ENCODE measurements around the gene RASGRP4.
"Not testable (repeated sequence)": the region's sequence is repeated elsewhere in the genome, so short reads cannot be mapped to it uniquely, and the experiment has no call there.

RASGRP4 gene

DNA sequence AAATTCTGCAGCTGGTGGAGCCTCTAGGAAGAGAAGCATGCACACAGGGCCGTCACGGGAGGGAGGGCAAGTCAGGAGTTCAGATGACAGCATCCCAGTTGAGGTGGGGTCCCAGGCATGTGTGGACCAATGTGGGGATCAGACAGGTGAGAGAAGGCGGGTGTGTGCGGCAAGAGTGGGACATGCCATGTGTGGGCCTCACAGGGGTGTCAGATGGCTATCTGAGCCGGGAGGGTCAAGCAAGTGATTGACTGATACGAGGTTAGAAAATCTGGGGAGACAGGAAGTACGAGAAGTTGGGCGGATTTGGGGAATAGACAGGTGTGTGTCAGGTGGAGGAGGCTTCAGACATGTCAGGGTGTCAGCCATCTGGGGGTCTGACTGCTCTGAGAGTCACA, 8.9 kb downstream of the RASGRP4 start:
- no peak for DNase-seq (ENCODE audit: low read depth in 2 of 2)

DNA sequence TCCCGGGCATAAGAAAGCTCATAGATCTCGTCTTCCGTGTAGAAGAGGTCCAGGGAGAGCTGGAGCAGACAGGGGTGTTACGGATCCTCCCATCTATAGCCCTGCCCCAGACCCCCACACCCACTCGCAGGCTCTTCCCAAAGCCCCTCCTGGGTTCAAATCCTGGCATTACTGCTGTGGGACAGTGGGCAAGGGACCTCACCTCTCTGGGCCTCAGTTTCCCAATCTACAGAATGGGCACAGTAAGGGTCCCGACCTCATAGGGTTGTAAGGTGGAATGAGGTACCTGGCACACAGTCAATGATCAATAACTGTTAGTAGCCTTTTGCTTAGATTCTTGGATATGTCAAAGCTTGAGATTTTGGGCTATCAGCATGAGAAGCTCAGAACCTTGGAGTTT, 12.6 kb downstream of the RASGRP4 start:
- DNase-seq (ENCODE audit: low read depth in 2 of 2): no peak

DNA sequence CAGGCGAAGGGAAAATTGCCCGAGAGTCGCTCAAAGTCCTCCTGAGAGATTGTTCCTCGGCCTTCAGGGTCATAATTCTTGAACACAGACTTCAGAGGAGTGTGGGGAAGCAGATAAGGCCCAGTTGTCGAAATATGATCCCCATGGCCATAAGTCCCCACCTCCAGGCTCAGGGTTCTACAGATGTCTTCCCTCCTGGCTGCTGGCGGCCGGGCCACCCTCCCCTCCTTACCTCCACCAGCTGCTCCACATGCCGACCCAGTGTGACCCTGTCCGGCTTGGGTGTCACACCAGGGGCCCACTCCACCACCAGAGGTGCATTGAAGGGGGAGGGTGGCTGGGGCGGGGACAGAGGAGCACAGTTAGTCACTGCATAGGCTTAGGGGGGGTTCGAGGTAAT, 13.1 kb downstream of the RASGRP4 start:
- no peak for DNase-seq (ENCODE audit: low read depth in 2 of 2)

DNA sequence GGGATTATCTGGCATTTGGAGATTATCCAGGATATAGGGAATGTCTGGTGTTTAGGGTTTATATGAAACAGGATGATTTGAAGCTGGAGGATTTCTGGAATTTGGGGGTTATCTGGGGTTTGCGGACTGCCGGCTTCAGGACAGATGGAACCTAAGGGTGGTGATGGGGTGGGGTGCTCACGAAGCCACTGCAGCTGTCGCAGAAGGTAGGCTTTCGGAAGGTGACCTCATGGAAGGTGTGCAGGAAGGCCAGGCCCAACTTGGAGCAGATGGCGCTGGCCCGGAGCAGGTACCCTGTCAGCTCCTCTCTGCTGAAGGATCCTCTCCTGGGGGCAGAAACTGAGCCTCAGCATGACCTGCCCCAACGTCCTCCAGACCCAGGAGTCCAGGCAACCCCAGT, 13.5 kb downstream of the RASGRP4 start:
- no peak for DNase-seq (ENCODE audit: low read depth in 2 of 2)

DNA sequence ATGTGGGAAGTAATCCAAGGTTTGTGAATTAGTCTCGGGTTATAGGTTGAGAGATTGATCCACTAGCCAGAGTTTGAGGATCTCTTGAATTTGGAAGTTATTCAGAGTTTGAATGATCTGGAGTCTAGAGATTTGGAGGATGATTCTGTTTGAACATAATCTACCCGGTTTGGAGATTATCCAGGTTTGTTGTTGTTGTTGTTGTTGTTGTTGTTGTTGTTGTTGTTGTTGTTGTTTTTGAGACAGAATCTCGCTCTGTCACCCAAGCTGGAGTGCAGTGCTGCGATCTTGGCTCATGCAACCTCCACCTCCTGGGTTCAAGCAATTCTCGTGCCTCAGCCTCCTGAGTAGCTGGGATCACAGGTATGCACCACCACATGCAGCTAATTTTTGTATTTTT, 14.1 kb downstream of the RASGRP4 start:
- not testable (repeated sequence) for DNase-seq (ENCODE audit: low read depth in 2 of 2)

DNA sequence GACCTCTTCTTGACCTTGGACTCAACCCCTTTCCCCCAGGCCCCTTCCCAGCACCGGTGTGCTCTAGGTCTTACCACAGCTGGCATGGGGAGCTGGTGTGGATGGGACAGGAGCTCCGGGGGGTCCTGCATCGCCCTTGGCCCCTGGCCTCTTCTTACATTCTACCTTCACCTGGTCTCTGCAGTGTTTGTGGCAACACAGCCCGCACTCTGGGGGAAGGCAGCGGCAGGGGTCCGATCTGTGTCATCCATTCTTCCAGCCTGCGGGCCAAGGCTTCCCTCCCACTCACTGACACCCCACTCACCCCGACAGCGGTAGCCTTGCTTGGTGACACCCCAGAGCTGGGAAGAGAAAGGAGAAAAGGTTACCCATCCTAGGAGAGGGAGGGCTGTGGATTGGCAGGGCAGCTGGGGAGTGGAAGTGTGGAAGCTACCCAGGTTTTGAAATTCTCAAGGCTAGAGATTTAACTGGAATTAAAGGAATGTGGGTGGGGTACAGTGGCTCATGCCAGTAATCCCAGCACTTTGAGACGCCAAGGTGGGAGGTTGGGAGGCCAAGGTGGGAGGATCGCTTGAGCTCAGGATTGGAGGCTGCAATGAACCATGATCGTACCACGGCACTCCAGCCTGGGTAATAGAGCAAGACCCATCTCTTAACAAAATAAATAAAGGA, 14.8 kb downstream of the RASGRP4 start:
- DNase-seq (ENCODE audit: low read depth in 2 of 2): no peak

DNA sequence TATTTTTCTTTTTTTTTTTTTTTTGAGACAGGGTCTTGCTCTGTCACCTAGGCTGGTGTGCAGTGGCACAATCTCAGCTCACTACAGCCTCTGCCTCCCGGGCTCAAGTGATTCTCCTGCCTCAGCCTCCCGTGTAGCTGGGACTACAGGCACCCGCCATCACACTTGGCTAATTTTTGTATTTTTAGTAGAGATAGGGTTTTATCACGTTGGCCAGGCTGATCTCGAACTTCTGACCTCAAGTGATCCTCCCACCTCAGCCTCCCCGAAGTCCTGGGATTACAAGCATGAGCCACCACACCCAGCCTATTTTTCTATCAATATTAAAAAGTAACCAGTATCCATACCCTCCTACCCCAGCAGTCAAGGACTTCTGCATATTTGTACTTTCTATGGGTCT, 15.6 kb downstream of the RASGRP4 start:
- DNase-seq (ENCODE audit: low read depth in 2 of 2): not testable (repeated sequence)

DNA sequence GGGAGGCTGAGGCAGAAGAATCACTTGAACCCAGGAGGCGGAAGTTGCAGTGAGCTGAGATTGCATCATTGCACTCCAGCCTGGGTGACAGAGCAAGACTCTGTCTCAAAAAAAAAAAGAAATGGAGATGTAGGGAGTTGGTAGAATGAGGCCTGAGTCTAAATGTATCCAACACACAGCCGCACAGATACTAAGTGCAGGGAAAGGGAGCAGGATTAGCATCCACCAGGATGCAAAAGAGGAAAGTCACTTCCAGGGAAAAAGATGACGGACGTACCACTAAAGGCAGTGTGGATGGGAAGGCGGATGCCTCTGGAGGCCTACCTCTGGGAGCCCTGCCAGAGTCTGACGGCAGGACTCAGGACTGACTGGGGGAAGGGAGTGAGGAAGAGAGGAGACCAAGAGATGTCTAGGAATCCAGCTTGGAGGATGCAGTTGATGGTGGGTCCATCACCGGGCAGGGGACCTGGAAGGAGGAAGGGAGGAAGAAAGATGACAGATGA, 16.3 kb downstream of the RASGRP4 start:
- DNase-seq (ENCODE audit: low read depth in 2 of 2): no peak

DNA sequence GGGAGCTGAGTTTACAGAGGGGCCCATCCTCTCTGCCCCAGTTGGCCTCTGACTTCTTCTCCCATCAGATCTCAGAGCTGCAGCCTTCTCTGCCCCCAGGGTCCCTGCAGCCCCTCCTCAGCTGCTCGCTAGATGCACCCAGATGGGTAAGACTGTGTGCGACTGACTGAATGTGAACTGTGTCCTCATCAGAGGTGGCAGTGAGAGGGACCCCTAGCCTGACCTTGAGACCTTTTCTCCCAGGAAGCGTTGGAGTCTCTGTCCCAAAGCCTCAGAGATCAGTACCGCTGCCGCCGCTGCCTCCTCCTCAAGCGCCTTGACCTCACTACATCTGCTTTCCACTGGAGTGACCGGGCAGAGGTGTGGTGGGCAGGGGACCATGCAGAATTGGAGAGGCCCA, 20.7 kb downstream of the RASGRP4 start:
- no peak for DNase-seq (ENCODE audit: low read depth in 2 of 2)

DNA sequence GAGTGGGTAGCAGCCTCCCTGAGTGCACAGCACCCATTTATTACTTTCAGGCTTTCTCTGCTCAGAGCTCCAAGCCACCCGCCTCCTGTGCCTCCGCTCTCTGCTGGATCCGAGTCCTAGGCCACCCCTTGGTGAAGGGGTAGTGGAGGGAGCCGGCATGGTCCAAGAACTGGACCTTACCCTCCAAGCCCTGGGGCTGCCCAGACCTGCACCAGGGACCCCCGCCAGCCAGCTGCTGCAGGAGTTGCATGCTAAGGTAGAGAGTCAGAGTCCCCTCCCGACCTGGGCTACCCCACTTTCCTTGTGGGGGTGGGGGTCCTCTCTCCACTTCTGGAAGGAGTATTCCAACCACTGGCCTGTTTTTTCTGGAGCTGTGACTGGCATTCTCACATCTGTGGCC, 21.2 kb downstream of the RASGRP4 start:
- no peak for DNase-seq (ENCODE audit: low read depth in 2 of 2)

DNA sequence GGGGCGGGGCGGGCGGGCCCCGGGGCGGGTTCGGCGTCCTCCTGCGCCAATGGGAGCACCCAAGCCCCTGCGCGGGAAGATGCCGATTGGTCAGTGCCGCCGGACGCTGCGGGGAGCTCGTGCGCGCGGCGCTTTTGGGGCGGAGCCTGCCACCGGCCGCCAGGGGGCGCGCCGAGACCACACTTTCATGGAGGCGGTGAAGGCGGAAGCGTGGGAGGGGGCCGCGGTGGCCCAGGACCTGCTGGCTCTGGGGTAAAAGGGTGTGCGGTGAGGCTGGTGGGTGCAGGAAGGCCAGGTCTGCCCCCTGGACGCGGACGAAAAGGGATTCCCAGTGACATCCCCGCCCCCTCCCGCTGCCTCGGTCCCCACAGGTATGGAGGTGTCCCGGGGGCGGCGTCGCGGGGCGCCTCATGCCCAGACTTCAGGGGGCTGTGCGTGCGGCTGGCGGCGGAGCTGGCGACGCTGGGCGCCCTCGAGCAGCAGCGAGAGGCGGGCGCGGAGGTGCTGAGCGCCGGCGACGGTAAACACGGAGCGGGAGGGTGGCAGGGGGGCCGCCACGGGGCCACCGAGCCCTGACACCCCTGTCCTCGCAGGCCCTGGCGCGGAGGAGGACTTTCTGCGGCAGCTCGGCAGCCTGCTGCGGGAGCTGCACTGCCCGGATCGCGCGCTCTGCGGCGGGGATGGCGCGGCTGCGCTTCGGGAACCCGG, 22.9 kb downstream of the RASGRP4 start, which contains the start of gene FAM98C:
TSS of gene FAM98C (plus strand) at position 127 of the 708 bp plus-strand sequence. CDS start at position 188, 61 bp downstream.
- DNase-seq (ENCODE audit: low read depth in 2 of 2): peak; percentile 94

DNA sequence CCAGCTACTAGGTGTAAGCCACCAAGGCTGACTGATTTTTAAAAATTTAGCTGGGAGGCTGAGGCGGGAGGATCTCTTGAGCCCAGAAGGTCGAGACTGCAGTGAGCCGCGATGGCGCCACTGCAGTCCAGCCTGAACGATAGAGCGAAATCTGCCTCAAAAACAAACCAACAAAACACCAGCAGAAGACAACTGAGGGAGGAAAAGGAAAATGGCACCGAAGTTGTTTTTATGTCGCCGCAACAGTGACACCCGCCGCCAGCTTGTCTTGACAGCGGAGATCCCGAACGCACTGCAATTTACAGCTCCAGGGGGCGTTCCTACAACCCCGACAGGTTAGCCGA, 23.4 kb downstream of the RASGRP4 start:
- DNase-seq (ENCODE audit: low read depth in 2 of 2): no peak

DNA sequence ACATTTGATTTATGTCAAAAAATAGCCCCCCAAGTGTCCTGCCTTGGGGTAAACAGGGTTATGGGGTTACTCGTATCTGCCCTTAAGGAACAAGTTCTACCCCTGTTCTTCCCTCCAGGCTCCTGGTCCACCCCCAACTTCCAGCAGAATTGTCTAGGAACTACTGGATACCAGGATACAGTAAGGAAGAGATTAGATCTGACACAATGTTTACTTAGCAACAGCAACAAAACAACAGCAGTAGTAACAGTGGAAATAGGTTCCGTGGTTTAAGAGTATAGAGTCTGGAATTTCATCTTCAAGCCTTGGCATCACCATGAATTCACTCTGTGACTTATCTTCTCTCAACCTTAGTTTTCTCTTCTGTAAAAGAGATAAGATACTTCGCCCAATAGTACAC, 24.9 kb downstream of the RASGRP4 start:
- no peak for DNase-seq (ENCODE audit: low read depth in 2 of 2)

DNA sequence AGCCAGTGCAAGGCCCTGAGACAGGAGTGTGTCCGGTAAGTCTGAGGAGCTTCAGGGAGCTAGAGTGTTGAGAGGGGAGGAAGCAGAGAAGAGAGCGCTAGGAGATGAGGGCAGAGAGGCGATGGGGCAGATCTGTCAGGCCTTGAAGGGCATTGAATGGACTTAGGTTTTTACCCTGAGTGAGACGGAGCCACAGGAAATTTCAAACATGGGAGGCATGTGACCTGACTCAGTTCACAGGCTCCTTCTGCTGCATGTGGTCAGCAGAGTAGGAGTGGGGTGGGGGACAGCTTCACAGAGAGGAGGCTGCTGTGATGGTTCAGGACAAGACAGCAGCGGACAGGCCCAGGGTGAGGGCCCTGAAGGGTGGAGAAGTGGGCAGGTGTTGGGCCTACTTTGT, 25.7 kb downstream of the RASGRP4 start:
- no peak for DNase-seq (ENCODE audit: low read depth in 2 of 2)

DNA sequence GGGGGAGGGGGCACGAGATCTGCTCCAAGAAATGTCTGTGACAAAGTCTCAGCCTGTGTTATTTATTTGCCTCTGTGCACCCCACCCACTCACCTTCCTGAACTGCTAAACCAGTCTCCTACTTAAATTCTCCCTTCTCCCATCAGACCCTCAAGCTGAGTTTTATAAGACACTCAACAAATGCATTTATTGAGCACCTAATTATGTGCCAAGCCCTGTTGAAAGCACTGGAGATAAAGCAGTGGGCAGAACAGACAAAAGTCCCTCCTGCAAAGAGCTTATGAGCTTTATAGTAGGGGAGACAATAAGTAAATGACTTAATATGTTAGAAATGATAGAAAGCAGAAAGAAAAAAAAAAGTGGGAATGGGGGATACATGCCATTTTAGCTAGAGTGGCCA, 26.5 kb downstream of the RASGRP4 start:
- DNase-seq (ENCODE audit: low read depth in 2 of 2): no peak

DNA sequence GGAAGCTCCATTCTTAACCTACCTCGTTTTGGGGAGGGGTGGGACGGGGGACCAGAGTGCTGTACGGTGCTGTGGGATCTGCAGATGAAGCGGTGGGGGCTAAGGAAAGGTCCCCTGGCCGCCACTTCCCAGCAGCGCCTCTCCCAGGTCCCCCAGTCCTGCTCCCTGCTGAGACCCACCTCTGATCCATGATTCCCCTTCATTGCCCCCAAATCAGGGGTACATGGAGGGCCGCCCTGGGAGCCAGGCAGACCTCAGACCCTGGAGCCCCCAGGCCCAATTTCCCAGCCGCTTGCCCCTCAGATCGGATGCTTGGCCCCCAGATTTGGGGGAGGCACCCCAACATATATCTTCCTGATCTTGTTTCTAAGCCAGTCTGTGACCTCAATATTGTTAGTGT, 26.9 kb downstream of the RASGRP4 start:
- no peak for DNase-seq (ENCODE audit: low read depth in 2 of 2)

DNA sequence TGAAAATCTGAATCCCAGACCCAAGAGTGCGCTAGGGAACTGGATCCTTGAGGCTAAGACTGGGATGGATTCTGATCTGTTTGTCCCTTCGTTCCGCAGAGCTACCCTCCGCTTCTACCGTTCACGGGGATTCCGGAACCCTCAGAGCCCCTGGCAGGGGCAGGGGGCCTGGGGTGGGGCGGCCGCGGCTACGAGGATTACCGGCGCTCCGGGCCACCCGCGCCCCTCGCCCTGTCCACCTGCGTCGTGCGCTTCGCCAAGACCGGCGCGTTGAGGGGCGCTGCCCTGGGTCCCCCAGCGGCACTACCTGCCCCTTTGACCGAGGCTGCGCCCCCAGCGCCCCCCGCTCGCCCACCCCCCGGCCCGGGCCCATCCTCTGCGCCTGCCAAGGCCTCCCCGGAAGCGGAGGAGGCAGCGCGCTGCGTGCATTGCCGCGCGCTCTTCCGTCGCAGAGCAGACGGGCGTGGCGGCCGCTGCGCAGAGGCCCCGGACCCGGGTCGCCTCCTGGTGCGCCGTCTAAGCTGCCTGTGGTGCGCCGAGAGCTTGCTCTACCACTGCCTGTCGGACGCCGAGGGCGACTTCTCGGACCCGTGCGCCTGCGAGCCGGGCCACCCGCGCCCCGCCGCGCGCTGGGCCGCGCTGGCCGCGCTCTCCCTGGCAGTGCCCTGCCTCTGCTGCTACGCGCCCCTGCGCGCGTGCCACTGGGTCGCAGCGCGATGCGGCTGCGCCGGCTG, 30.5 kb downstream of the RASGRP4 start:
- DNase-seq (ENCODE audit: low read depth in 2 of 2): no peak

DNA sequence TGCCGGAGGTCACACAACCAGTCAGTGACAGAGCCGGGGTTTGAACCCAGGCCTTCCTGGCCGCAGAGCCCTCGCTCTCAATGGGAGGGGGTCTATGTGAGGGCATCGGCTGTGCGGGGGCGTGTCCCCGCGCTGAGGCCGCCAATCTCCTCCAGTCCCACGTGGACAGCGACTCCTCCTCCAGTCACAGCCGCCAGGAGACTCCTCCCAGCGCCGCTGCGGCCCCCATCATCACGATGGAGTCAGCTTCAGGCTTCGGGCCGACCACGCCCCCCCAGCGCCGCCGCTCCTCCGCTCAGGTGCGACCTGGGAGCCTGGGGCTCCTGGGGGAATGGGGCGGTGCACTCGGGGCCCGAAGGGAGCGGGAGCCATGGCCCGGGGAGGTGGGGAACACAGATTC, 31.5 kb downstream of the RASGRP4 start:
- no peak for DNase-seq (ENCODE audit: low read depth in 2 of 2)

DNA sequence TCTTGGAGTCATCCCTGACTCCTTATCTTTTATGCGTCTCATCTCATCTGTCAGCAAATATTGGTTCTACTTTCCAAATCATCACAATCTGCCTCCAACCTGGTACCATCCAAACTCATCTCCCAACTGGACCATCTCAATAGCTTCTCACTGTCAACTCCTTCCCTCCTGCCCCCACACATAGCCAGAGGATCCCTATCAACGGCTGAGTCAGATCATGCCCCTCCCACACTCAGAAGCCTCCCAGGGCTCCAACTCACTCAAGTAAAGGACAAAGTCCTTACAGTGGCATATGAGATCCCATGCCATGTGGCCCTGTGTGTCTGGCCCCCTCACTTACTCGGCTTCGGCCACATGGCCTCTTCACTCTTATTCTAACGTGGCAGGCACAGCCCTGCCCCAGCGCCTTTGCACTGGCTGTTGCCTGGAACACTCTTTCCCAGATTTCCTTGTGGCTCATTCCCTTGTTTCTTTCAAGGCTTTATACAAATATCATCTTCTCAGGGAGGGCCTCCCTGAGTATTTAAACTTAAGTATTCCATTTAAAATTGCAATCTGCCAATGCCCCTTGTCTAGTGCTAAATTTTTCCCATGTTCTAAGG, 33.2 kb downstream of the RASGRP4 start:
- no peak for DNase-seq (ENCODE audit: low read depth in 2 of 2)

DNA sequence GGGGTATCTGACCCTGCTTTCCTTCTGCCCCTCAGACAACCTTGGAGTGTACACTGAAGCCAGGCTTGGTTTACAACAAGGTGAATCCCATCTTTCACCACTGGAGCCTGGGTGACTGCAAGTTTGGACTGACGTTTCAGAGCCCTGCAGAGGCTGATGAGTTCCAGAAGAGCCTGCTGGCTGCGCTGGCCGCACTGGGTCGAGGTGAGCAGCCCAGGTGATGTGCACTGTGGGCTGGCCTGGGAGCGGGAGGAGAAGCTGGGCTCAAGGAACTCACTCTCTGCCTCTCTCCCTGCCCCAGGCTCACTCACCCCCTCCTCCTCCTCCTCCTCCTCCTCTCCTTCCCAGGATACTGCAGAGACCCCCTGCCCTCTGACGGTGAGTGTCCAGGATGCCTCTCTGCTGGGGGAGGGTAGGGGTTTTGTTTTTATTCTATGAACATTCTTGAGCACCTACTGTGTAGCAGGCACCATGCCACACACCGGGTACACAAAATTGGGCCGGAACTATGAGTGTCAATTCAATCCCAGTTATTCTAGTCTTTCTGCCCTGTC, 34.0 kb downstream of the RASGRP4 start:
- no peak for DNase-seq (ENCODE audit: low read depth in 2 of 2)

DNA sequence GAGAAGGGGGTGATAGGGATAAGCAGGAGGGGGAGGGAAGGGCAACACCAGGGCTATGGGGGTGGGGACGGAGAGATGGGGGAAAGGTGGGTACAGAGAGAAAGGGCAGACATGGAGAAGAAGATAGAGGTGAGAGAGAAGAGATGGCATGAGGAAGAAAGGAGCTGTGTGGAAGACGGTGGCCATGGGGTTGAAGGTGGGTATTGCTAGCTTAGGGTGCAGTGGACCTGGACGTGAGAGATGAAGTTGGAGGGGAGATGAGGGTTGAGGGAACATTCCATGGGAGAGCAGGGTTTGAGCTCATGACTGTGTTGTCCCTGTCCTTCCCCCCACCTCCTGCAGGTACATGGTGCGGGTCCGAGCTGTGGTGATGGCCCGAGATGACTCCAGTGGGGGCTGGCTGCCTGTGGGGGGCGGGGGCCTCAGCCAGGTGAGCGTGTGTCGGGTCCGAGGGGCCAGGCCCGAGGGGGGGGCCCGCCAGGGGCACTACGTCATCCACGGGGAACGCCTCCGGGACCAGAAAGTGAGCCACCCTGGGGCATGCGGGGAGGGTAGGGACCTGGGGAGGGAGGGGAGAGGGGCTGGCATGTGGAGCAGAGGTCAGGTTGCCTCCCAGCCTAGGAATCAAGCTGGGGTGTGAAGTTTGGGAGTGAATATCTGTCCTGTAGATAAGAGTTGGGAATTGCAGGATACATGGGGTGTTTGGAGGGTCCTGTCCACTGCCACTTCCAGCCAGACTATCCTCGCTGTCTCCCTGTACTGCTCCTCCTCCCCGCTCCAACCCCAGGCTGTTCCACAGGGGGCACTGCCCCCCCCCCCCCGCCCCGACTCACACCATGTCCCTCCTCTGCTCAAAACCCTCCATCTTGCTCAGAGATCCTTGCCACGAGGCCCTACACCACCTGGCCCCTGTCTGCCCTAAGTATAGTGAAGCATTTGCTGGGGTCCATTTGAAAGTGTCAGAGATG, 35.8 kb downstream of the RASGRP4 start:
- no peak for DNase-seq (ENCODE audit: low read depth in 2 of 2)

Data from stimulated activated CD8-positive, alpha-beta memory T cell treated with anti-CD3 and anti-CD28 coated beads, Interleukin-7, amount 100 ng/mL, for 1 hour (primary cell).